ENCODE results near the gene IGHMBP2.

The IGHMBP2 gene

DNA sequence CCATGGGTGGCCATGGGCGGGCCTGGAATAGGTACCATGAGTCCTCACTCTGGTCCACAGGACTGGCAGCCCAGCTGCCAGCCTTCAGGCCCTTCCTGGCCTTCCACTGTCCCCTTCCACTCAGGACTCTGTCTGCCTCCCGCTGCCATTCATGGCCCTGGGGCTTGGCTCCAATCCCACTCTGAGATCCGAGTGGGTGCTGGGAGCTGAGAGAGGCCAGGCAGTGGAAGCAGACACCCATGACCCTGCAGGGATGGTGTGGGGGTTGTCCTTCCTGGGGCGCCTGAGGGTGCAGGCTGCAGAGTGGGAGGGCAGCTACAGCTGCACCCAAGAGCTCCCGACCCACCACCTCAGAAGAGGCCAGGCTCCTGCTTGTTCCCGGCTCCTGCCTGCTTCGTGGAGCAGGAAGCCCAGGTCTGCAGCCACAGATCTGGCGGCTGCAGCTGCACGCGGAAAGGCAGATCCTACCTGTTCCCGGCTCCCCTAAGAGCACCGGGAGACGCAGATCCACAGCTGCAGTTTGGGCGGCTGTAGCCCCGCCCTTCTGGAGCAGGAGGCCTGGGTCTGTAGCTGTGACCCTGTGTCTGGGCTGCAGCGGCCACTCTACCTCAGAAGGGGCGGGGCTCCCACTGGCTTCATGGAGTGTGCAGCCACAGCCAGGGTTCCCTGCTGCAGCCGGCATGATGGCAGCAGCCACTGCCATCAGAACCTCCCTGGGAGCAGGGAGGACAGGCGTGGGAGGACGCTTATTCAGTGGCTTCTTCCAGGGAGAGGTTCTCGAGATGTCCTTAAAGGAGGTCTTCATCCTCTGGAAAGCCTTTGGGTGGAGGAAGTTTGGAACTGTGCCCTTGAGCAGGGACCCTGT lies 27.5 kb downstream of the IGHMBP2 start:
- no peak for DNase-seq (ENCODE audit: low read depth)
- no peak for TF ChIP-seq MYC (IDR thresholded peaks at IDR 0.05; ENCODE audit: low read depth, low read length)
- no peak for TF ChIP-seq POLR2A (IDR thresholded peaks at IDR 0.05; ENCODE audit: extremely low read depth, insufficient read length)
- TF ChIP-seq, protein P1, sequence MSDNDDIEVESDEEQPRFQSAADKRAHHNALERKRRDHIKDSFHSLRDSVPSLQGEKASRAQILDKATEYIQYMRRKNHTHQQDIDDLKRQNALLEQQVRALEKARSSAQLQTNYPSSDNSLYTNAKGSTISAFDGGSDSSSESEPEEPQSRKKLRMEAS (IDR thresholded peaks at IDR 0.05; ENCODE audit: low read depth, low read length), result no peak
- TF ChIP-seq, protein P2, sequence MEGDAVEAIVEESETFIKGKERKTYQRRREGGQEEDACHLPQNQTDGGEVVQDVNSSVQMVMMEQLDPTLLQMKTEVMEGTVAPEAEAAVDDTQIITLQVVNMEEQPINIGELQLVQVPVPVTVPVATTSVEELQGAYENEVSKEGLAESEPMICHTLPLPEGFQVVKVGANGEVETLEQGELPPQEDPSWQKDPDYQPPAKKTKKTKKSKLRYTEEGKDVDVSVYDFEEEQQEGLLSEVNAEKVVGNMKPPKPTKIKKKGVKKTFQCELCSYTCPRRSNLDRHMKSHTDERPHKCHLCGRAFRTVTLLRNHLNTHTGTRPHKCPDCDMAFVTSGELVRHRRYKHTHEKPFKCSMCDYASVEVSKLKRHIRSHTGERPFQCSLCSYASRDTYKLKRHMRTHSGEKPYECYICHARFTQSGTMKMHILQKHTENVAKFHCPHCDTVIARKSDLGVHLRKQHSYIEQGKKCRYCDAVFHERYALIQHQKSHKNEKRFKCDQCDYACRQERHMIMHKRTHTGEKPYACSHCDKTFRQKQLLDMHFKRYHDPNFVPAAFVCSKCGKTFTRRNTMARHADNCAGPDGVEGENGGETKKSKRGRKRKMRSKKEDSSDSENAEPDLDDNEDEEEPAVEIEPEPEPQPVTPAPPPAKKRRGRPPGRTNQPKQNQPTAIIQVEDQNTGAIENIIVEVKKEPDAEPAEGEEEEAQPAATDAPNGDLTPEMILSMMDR (IDR thresholded peaks at IDR 0.05; ENCODE audit: low read depth, low read length), result no peak
- no peak overlapping the region for H3K4me3 ChIP-seq (ENCODE audit: low read depth, low read length)

DNA sequence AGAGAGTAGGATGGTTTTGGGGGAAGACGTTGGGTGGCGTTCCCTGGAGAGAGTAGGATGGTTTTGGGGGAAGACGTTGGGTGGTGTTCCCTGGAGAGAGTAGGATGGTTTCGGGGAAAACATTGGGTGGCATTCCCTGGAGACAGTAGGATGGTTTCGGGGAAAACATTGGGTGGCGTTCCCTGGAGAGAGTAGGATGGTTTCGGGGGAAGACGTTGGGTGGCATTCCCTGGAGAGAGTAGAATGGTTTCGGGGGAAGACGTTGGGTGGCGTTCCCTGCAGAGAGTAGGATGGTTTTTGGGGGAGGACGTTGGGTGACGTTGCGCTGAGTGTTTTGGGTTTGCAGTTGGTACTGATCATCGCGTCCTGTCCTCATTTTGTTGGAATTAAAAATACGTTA lies 28.2 kb downstream of the IGHMBP2 start:
- TF ChIP-seq, protein P1 (IDR thresholded peaks at IDR 0.05; ENCODE audit: low read depth, low read length), result no peak
- TF ChIP-seq, protein P2 (IDR thresholded peaks at IDR 0.05; ENCODE audit: low read depth, low read length), result no peak
- TF ChIP-seq POLR2A (IDR thresholded peaks at IDR 0.05; ENCODE audit: extremely low read depth, insufficient read length), result no peak
- no peak for TF ChIP-seq MYC (IDR thresholded peaks at IDR 0.05; ENCODE audit: low read depth, low read length)
- no peak overlapping the region for H3K4me3 ChIP-seq (ENCODE audit: low read depth, low read length)
- no peak for DNase-seq (ENCODE audit: low read depth)

DNA sequence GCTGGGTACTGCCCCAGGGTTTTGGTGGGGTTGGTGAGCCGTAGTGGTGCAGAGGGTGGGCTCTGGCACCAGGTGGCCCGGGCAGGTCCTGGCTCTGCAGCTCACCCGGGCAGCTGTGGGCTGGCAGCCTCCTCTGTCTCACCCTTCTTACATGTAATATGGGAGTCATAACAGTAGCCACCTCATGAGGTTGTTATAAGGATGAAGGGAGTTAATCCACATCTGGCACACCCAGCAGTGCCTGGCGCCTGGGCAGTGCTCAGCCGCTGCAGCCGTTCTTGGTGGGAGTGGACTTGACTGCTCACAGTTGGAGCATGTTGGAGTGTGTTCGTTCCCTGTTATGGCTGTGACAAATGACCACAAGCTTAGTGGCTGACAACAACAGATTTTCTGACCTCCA lies 28.7 kb downstream of the IGHMBP2 start:
- DNase-seq (ENCODE audit: low read depth), result no peak
- H3K4me3 ChIP-seq (ENCODE audit: low read depth, low read length), result no peak overlapping the region
- no peak for TF ChIP-seq MYC (IDR thresholded peaks at IDR 0.05; ENCODE audit: low read depth, low read length)
- TF ChIP-seq, protein P1 (IDR thresholded peaks at IDR 0.05; ENCODE audit: low read depth, low read length), result no peak
- TF ChIP-seq, protein P2 (IDR thresholded peaks at IDR 0.05; ENCODE audit: low read depth, low read length), result no peak
- TF ChIP-seq POLR2A (IDR thresholded peaks at IDR 0.05; ENCODE audit: extremely low read depth, insufficient read length), result no peak

DNA sequence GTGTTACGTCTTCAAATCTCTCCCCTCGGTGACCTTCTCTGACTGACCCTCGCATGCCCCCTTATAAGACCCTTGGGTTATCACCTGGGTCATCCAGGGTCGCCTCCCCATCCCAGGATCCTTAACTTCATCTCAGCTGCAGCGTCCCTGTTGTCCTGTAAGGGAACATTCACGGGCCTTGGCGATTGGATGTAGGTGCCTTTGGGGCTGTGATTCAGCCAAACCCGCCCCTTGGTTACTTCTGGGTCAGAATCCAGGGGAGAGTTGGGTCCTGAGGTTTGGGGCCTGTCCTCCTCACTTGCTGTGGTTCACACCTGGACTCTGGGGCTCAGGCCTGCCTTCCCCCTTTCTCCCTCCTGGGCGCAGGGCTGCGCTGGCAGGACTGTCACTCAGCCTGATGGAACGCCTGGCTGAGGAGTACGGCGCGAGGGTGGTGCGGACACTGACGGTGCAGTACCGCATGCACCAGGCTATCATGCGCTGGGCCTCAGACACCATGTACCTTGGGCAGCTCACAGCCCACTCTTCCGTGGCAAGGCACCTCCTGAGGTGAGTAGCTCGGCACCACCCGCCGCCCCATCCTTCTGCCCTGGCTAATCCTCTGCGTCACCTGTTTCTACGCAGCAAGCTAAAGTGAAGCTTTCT lies 29.4 kb downstream of the IGHMBP2 start:
- TF ChIP-seq, protein P2 (IDR thresholded peaks at IDR 0.05; ENCODE audit: low read depth, low read length), result no peak
- TF ChIP-seq MYC (IDR thresholded peaks at IDR 0.05; ENCODE audit: low read depth, low read length) (no peak), POLR2A (IDR thresholded peaks at IDR 0.05; ENCODE audit: extremely low read depth, insufficient read length) (no peak)
- TF ChIP-seq, protein P1 (IDR thresholded peaks at IDR 0.05; ENCODE audit: low read depth, low read length), result no peak
- no peak for DNase-seq (ENCODE audit: low read depth)
- H3K4me3 ChIP-seq (ENCODE audit: low read depth, low read length), result no peak overlapping the region

DNA sequence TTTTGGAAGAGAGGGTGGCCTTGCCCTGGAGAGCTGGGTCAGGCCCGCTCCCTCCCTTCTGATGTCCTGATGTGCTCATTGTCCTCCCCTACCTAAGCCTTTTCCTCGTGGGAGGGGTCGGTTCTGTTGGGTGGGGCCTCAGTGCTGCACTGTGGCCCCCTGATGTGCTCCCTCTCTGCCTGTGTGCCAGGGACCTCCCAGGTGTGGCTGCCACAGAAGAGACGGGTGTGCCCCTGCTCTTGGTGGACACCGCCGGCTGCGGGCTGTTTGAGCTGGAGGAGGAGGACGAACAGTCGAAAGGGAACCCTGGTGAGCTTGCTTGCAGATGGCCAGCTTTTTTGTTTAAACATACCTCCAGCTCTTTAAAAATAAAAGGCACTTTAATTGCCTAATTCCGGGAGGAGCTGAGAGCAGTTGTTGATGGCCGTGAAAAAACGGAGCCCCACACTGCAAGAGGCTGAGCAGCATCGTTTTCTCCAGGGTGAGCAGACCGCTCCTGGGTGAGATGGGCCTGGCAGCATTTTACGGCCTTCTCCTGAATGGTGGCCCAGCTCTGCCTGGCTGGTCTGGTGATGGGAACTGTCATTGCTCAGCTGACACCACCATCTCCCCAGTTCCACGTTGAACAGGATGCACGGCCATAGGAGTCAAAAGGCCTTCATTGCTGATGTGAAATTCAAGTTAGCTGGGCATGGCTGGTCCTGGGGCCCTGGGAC lies 30.1 kb downstream of the IGHMBP2 start:
- TF ChIP-seq POLR2A (IDR thresholded peaks at IDR 0.05; ENCODE audit: extremely low read depth, insufficient read length), result no peak
- TF ChIP-seq MYC (IDR thresholded peaks at IDR 0.05; ENCODE audit: low read depth, low read length), result no peak
- TF ChIP-seq, protein P2 (IDR thresholded peaks at IDR 0.05; ENCODE audit: low read depth, low read length), result no peak
- TF ChIP-seq, protein P1 (IDR thresholded peaks at IDR 0.05; ENCODE audit: low read depth, low read length), result no peak
- no peak for DNase-seq (ENCODE audit: low read depth)

More for the DNA sequence above, 30.1 kb downstream of the IGHMBP2 start:
- H3K4me3 ChIP-seq (ENCODE audit: low read depth, low read length), result no peak overlapping the region

All from NB4 (cell line).